ENCODE results near the gene CRADD. TPM values are rescaled to one million over a fixed set of nuclear protein-coding genes. Genes with fewer than 3 reads are reported as not detected.
A peak's percentile ranks its signal among the peaks of the same experiment; 100 is the strongest.

The CRADD gene
- total RNA-seq, 1 experiment from 2014 or later: 18.3 TPM

DNA sequence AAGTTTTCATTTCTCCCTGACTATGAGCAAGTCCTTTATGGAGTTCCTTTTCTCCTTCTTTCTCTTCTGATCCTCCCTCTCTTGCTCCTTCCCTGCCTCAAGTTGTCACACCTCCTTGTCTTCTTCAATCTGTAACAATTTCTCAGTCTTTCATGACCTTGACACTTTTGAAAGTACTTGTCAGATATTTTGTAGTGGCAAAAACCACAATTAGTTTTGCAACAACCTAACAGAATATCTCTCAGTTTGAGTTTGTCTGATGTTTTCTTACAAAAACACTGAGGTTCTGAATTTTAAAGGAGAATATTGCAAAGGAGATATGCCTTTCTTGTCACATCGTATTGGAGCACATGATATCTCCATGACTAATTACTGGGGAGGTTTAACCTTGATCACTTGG, 4.1 kb upstream of the CRADD start:
- Histone ChIP-seq H3K4me3 (ENCODE audit: low read length) (no peak overlapping the region), H3K4me1 (ENCODE audit: low read length) (peaks cover 9% of the 10 kb centered on the region), H3K36me3 (ENCODE audit: insufficient read depth, low read length) (peaks cover 4% of the 10 kb centered on the region; the same call in 1 of the 2 replicates), H2AFZ (ENCODE audit: low read length) (no peak overlapping the region), H3K9ac (ENCODE audit: low read length) (no peak overlapping the region), H3K79me2 (ENCODE audit: low read length) (no peaks in the 10 kb centered on the region), H3K27me3 (ENCODE audit: low read length) (no peaks in the 10 kb centered on the region; the same call in 1 of the 2 replicates), H4K20me1 (ENCODE audit: insufficient read depth, low read depth, low read length) (no peaks in the 10 kb centered on the region), H3K9me3 (ENCODE audit: low read length) (no peaks in the 10 kb centered on the region; the same call in 1 of the 2 replicates), H3K27ac (ENCODE audit: low read length) (no peak overlapping the region), H3K9me2 (replicated peaks; ENCODE audit: insufficient read depth, low read length) (no peaks in the 10 kb centered on the region), H3K4me2 (ENCODE audit: low read depth, low read length, poor library complexity, severe bottlenecking) (no peak overlapping the region)
- DNase-seq: no peak

DNA sequence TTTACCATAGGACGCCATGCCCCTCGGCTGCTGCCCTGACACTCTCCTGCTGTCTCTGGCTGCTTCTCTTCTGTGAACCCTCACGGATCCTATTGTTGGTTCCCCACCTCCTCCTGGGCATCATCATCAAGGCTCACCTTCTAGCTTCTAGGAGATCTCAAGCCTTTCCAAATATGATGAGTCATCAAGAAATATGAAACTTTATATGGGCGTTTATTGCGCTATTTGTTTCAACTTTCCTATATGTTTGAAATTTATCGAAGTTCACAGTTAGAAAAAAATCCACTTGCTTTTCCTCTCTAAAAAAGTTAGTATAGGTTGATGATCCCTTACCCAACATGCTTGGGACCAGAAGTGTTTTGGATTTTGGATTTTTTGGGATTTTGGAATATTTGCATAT, 2.8 kb upstream of the CRADD start:
- H2AFZ ChIP-seq (ENCODE audit: low read length): no peak overlapping the region
- no peaks in the 10 kb centered on the region for H3K79me2 ChIP-seq (ENCODE audit: low read length)
- H3K9ac ChIP-seq (ENCODE audit: low read length): no peak overlapping the region
- H3K36me3 ChIP-seq (ENCODE audit: insufficient read depth, low read length): 0 out of 2 replicates have a peak, but pooled peaks cover 4% of the 10 kb centered on the region
- no peak overlapping the region for H3K27ac ChIP-seq (ENCODE audit: low read length)
- no peaks in the 10 kb centered on the region for H3K9me2 ChIP-seq (replicated peaks; ENCODE audit: insufficient read depth, low read length)
- peaks cover 16% of the 10 kb centered on the region for H3K4me1 ChIP-seq (ENCODE audit: low read length)
- no peaks in the 10 kb centered on the region; the same call in 1 of the 2 replicates for H3K27me3 ChIP-seq (ENCODE audit: low read length)
- DNase-seq: no peak
- H3K4me2 ChIP-seq (ENCODE audit: low read depth, low read length, poor library complexity, severe bottlenecking): no peak overlapping the region
- no peaks in the 10 kb centered on the region for H4K20me1 ChIP-seq (ENCODE audit: insufficient read depth, low read depth, low read length)
- H3K4me3 ChIP-seq (ENCODE audit: low read length): no peak overlapping the region
- H3K9me3 ChIP-seq (ENCODE audit: low read length): no peaks in the 10 kb centered on the region; the same call in 1 of the 2 replicates

DNA sequence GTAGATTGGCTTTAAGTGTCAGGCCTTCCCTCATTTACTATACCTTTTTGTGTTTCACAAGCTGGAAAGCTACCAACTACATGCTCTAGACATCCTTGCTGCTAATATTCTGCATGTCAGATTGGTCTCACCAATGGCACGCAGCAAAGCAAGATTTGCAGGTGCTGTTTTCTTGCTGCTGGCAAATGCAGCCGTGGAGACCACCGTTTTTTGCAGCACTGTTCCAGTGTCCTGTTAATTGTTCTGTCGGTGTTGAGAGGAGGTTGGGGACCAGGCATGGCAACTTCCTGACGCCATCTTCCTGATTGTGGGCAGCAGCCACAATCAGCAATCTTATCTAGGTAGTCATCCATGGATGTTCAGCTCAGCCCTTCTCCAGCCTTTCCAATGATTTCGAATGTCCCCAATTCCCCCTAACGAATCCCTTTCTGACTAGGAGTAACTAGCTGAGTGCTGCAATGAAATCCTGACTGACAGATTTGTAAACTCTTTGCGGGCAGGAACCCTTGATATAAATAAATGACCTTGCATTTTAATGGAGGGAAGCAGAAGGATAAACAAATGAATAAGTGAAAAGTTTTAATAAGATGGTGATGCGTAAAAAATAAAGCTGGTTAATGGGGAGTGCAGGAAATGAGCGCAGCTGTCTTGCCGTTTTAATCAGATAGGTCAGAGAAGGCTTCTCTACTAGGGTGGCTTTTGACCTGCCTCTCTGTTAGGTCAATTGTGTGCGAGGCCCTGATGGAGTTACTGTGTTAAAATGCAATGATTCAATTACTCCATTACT, 574 bp upstream of the CRADD start:
- Histone ChIP-seq H3K9ac (ENCODE audit: low read length) (peak overlapping the region; percentile 57), H3K4me2 (ENCODE audit: low read depth, low read length, poor library complexity, severe bottlenecking) (peak overlapping the region; percentile 90), H4K20me1 (ENCODE audit: insufficient read depth, low read depth, low read length) (no peaks in the 10 kb centered on the region), H3K27me3 (ENCODE audit: low read length) (no peaks in the 10 kb centered on the region), H3K9me2 (replicated peaks; ENCODE audit: insufficient read depth, low read length) (no peaks in the 10 kb centered on the region), H3K79me2 (ENCODE audit: low read length) (no peaks in the 10 kb centered on the region), H3K27ac (ENCODE audit: low read length) (no peak overlapping the region), H3K4me3 (ENCODE audit: low read length) (peak overlapping the region; percentile 91), H3K4me1 (ENCODE audit: low read length) (peaks cover 19% of the 10 kb centered on the region), H3K36me3 (ENCODE audit: insufficient read depth, low read length) (no peaks in the 10 kb centered on the region), H3K9me3 (ENCODE audit: low read length) (no peaks in the 10 kb centered on the region), H2AFZ (ENCODE audit: low read length) (peak overlapping the region; percentile 84)
- no peak for DNase-seq

DNA sequence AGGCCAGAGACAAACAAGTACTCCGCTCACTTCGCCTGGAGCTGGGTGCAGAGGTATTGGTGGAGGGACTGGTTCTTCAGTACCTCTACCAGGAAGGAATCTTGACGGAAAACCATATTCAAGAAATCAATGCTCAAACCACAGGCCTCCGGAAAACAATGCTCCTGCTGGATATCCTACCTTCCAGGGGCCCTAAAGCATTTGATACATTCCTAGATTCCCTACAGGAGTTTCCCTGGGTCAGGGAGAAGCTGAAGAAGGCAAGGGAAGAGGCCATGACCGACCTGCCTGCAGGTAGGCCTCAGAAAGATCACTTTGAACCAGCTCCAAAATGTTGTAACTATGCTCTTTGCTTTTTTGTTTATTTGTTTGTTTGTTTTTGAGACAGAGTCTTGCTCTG, 1.6 kb downstream of the CRADD start:
- Histone ChIP-seq H3K4me1 (ENCODE audit: low read length) (peaks cover 19% of the 10 kb centered on the region), H4K20me1 (ENCODE audit: insufficient read depth, low read depth, low read length) (no peaks in the 10 kb centered on the region), H2AFZ (ENCODE audit: low read length) (no peak overlapping the region; the same call in 1 of the 2 replicates), H3K27ac (ENCODE audit: low read length) (no peak overlapping the region), H3K27me3 (ENCODE audit: low read length) (no peaks in the 10 kb centered on the region), H3K9me3 (ENCODE audit: low read length) (no peaks in the 10 kb centered on the region), H3K4me2 (ENCODE audit: low read depth, low read length, poor library complexity, severe bottlenecking) (peak overlapping the region; percentile 90), H3K4me3 (ENCODE audit: low read length) (no peak overlapping the region), H3K9me2 (replicated peaks; ENCODE audit: insufficient read depth, low read length) (no peaks in the 10 kb centered on the region), H3K36me3 (ENCODE audit: insufficient read depth, low read length) (no peaks in the 10 kb centered on the region), H3K9ac (ENCODE audit: low read length) (no peak overlapping the region), H3K79me2 (ENCODE audit: low read length) (no peaks in the 10 kb centered on the region)
- DNase-seq: no peak

DNA sequence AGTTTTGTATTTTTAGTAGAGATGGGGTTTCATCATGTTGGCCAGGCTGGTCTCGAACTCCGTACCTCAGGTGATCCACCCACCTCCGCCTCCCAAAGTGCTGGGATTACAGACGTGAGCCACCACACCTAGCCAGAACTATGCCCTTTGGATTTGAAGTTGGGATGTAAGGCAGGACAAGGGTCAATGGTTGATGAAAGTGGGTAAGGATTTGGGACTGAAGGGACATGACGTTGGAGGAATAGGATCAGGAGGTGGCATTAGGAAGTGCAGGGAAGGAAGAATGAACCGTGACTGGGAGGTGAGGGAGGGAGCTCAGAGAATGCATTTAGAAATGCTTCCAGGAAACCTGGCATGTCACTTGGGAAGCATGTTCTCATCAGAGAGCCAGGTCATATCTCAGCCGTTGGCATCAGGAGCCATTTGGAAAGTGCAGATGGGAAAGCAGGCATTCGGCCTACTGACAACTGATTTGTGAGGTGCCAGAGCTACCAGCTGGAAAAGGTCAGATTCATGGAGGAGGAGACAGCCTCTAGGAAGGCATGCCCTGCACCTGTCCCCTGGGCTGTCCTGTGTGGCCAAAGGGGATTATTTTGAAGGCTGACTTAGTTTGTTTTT, 2.2 kb downstream of the CRADD start:
- DNase-seq: no peak
- Histone ChIP-seq H3K27me3 (ENCODE audit: low read length) (no peaks in the 10 kb centered on the region), H3K9me2 (replicated peaks; ENCODE audit: insufficient read depth, low read length) (no peaks in the 10 kb centered on the region), H3K9me3 (ENCODE audit: low read length) (no peaks in the 10 kb centered on the region), H3K9ac (ENCODE audit: low read length) (no peak overlapping the region), H2AFZ (ENCODE audit: low read length) (no peak overlapping the region), H3K4me3 (ENCODE audit: low read length) (no peak overlapping the region), H4K20me1 (ENCODE audit: insufficient read depth, low read depth, low read length) (no peaks in the 10 kb centered on the region), H3K79me2 (ENCODE audit: low read length) (no peaks in the 10 kb centered on the region), H3K4me2 (ENCODE audit: low read depth, low read length, poor library complexity, severe bottlenecking) (no peak overlapping the region), H3K36me3 (ENCODE audit: insufficient read depth, low read length) (no peaks in the 10 kb centered on the region), H3K4me1 (ENCODE audit: low read length) (peaks cover 19% of the 10 kb centered on the region), H3K27ac (ENCODE audit: low read length) (no peak overlapping the region)

DNA sequence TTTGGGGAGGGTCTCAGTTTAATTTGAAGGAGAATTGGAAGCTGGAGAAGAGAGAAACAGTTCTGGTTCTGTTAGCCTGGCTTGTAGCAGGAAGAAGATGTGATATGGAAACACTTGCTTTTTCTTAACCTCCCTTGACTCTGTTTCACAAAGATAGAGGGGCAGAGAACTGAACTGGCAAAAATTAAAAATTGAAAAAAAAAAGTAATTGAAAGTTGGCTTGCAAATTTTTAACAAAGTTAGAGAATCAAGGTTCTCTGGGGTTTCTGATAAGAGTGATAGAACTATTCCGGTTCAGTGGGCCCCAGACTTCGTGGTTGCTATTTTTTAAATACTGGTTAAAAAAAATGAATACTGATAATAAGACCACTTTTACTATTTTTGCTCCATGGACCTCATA, 2.8 kb downstream of the CRADD start:
- H3K4me3 ChIP-seq (ENCODE audit: low read length): no peak overlapping the region

DNA sequence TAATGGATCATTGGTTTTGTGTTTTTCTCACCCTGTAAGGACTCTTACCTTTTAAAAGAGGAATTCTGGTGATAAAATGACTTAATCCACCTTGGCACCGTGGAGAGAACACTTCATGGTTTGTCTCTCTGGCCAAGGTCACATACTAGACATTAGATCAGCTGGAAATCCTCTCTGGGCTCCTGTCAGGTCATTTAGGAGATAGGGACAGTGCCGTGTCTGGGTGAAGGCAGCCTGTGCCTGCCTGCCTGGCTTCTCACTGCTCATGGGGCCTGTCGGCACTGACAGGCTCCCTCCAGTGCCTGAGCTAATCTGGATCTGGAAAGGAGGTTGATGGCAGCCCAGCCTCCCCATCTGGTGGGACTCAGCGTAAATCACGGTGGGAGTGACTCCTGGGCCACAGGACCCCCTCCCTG, 5.7 kb downstream of the CRADD start:
- Histone ChIP-seq H4K20me1 (ENCODE audit: insufficient read depth, low read depth, low read length) (no peaks in the 10 kb centered on the region), H3K9ac (ENCODE audit: low read length) (no peak overlapping the region), H3K79me2 (ENCODE audit: low read length) (no peaks in the 10 kb centered on the region), H3K4me3 (ENCODE audit: low read length) (no peak overlapping the region), H3K4me1 (ENCODE audit: low read length) (peaks cover 12% of the 10 kb centered on the region), H3K27ac (ENCODE audit: low read length) (no peak overlapping the region), H2AFZ (ENCODE audit: low read length) (no peak overlapping the region), H3K27me3 (ENCODE audit: low read length) (no peaks in the 10 kb centered on the region), H3K36me3 (ENCODE audit: insufficient read depth, low read length) (no peaks in the 10 kb centered on the region), H3K9me3 (ENCODE audit: low read length) (no peaks in the 10 kb centered on the region), H3K4me2 (ENCODE audit: low read depth, low read length, poor library complexity, severe bottlenecking) (no peak overlapping the region), H3K9me2 (replicated peaks; ENCODE audit: insufficient read depth, low read length) (no peaks in the 10 kb centered on the region)
- DNase-seq: no peak

More for the DNA sequence above, 2.8 kb downstream of the CRADD start:
- Histone ChIP-seq H3K27ac (ENCODE audit: low read length) (no peak overlapping the region), H3K9me2 (replicated peaks; ENCODE audit: insufficient read depth, low read length) (no peaks in the 10 kb centered on the region), H3K27me3 (ENCODE audit: low read length) (no peaks in the 10 kb centered on the region), H3K9me3 (ENCODE audit: low read length) (no peaks in the 10 kb centered on the region), H3K36me3 (ENCODE audit: insufficient read depth, low read length) (no peaks in the 10 kb centered on the region), H4K20me1 (ENCODE audit: insufficient read depth, low read depth, low read length) (no peaks in the 10 kb centered on the region), H3K4me2 (ENCODE audit: low read depth, low read length, poor library complexity, severe bottlenecking) (no peak overlapping the region), H2AFZ (ENCODE audit: low read length) (no peak overlapping the region), H3K9ac (ENCODE audit: low read length) (no peak overlapping the region), H3K79me2 (ENCODE audit: low read length) (no peaks in the 10 kb centered on the region), H3K4me1 (ENCODE audit: low read length) (peaks cover 19% of the 10 kb centered on the region)
- DNase-seq: no peak

DNA sequence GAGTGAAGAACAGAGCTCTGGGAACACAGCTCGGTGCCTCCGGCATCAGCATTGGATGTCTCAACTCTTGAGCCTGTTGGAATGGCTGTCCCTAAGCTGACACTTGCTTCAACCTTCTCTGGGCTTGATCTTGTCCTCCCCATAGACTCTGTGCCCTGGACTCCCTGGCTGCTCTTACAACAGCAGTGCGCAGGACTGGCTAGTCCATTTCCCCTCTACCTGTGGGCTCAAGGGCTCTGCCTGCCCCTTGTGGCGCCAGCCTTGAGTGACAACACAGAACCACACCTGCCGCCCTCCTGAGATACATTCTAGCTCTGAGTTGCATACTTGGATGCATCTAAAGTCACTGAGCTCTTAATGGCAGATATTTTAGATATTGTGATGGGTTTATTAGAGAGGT, 6.2 kb downstream of the CRADD start:
- Histone ChIP-seq H3K9me3 (ENCODE audit: low read length) (no peaks in the 10 kb centered on the region), H3K4me3 (ENCODE audit: low read length) (no peak overlapping the region), H3K27ac (ENCODE audit: low read length) (no peak overlapping the region), H4K20me1 (ENCODE audit: insufficient read depth, low read depth, low read length) (no peaks in the 10 kb centered on the region), H3K4me1 (ENCODE audit: low read length) (peaks cover 6% of the 10 kb centered on the region), H3K9ac (ENCODE audit: low read length) (no peak overlapping the region), H3K4me2 (ENCODE audit: low read depth, low read length, poor library complexity, severe bottlenecking) (no peak overlapping the region), H3K9me2 (replicated peaks; ENCODE audit: insufficient read depth, low read length) (no peaks in the 10 kb centered on the region), H3K79me2 (ENCODE audit: low read length) (no peaks in the 10 kb centered on the region), H3K27me3 (ENCODE audit: low read length) (no peaks in the 10 kb centered on the region), H3K36me3 (ENCODE audit: insufficient read depth, low read length) (no peaks in the 10 kb centered on the region), H2AFZ (ENCODE audit: low read length) (no peak overlapping the region)
- no peak for DNase-seq

All from Karpas-422 (cell line).